C1 segment of cervical spinal cord (tissue), 14 donors: ENCODE measurements around the gene FOXO1.

Experiments
- DNase-seq, 14 donors: peaks; one replicate each; lab custom pipeline; 2025; lab: John Stamatoyannopoulos, UW

FOXO1 gene

DNA sequence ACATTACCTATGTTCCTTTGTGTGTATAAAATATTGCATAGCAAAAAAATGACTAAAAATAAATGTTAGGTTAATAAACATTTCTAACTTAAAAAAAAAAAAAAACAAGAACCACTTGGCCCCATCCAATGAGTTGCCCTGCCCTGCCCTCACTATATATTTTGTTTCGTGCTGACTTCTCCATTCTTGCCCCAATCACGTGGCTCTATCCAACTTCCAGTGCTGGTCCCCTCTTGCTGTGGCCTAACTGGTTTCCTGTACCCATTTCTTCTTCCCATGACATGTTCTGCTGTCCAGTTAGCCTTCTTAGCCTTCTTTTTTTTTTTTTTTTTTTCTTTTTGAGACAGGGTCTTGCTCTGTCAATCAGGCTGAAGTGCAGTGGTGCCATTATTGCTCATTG lies 151.6 kb downstream of the FOXO1 start:
- DNase-seq: no peak

DNA sequence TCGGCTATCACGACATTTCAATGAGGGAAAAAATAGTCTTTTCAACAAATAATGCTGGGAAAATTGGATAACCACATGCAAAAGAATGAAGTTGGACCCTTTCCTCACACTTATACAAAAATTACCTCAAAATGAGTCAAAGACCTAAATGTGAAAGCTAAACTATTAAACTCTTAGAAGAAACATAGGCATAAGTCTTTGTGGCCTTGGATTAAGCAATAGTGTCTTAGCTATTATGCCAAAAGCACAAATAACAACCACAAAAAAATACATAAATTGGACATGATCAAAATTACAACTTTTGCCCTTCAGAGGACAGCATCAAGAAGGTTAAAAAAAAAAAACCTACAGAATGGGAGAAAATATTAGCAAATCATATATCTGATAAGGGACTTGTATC lies 156.6 kb downstream of the FOXO1 start:
- DNase-seq: no peak

DNA sequence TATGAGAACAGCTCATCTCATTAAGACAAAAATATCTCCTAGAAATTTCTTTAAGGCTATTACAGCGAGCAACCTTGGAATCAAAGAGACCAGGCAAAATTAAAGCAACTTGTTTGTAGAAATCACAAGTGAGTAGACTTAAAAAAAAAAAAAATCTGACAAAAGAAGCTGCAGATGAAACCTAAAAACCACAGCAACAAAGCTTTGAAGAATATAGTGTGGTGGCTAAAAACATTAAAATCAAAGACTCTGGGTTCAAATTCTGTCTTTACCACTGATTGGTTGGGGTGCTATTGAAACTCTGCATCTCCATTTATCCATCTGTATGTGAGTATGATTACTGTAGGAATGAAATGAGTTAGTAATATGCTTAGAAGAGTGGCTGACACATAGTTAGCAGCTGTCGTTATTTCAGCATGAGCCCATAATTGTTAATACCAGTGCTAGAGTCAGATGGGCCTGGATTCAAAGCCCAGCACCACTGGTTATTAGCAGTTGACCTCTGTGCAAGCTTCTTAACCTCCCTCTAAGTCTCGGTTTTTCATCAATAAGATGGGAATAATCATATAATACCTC lies 157.6 kb downstream of the FOXO1 start:
- DNase-seq: no peak

DNA sequence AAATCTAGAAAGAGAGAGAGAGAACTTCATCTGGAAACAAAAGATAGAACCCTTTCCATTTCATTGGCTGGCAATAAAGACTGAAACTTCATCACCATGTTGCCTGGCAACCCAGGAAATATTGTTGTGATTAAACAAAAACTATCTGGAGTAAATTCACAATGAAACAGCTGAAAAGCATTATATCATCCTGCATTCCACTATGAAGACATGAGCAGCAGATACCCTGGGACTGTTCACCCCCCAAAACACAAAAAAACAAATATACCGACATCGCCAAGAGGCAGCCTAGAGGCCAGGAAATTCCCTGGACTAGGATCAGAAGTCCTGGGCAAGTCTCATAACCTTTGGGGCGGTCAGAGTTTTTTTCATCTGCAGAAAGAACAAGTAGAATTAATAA lies 158.3 kb downstream of the FOXO1 start:
- no peak for DNase-seq

DNA sequence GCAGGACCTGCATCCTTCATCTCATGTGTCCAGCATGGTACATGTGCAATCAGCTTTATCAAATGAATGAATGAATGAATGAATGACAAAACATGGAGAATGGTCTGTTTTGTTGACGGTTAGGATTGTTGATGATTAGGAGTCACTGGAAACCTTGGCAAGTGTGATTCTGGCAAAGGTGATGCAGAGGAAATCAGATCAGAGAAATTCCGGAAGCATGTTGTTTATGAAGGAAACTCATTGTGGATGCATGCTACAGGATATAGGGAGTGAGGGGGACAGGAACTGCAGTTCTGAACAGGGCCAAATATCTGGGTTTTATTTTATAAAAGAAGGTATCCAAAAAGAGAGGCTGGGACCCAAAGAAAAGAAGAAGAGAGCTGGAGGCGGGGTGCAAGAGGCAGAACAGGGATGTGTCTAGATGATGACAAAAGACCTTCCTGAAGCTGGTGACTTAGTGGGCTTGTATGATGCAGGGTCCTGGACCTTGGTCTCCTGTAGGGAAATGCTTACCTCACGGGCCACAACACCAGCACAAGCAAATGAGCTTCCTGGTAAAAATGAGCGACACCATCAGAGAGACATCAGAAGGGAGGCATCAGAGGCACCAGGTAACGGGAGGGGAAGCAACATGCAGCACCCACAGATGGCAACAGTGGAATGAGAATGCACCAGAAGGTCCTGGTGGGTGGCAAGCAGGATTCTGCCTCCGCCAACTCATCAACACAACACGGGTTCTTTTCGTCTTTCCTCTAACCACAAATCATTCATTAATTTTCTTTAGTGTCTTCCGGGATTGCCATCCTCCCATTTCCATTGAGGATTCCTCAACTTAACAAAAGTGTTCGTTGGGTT lies 159.6 kb downstream of the FOXO1 start:
- DNase-seq: no peak
